Measurements from ENCODE around the gene CMTR1.

Gene CMTR1

DNA sequence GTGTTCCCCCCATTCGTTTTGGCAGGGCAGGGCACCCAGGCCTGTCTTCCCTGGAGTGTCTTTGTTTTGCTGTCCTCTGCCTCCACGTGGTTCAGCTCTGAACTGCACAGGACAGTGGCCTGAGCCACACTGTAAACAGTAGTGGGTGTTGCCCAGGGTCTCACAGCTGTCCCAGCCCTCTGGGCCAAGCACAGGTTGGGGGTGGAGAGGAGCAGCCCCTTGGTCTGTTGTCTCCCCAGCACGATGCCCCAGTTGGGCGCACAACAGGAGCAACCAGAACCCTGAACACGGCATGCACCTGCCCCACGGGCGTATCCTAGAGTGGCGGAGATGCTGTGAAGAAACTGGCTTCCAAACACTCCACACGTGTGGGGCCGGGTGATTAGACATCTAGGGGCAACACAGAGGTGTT is 52.3 kb downstream of the CMTR1 start:
- in situ Hi-C loops (cut with MboI; ENCODE audit: low sequenced_read_pairs, unreplicated experiment) = loop anchor here (10.0 to 25.0 kb wide), 2 partner anchors 90 to 202 kb away; partner anchors contain the start of gene MDGA1
- DNase-seq (ENCODE audit: low spot score) = no peak
- TF ChIP-seq CTCF (IDR thresholded peaks at IDR 0.05; ENCODE audit: borderline replicate concordance, control extremely low read depth, extremely low read depth, insufficient read depth, missing control alignments) = no peak

DNA sequence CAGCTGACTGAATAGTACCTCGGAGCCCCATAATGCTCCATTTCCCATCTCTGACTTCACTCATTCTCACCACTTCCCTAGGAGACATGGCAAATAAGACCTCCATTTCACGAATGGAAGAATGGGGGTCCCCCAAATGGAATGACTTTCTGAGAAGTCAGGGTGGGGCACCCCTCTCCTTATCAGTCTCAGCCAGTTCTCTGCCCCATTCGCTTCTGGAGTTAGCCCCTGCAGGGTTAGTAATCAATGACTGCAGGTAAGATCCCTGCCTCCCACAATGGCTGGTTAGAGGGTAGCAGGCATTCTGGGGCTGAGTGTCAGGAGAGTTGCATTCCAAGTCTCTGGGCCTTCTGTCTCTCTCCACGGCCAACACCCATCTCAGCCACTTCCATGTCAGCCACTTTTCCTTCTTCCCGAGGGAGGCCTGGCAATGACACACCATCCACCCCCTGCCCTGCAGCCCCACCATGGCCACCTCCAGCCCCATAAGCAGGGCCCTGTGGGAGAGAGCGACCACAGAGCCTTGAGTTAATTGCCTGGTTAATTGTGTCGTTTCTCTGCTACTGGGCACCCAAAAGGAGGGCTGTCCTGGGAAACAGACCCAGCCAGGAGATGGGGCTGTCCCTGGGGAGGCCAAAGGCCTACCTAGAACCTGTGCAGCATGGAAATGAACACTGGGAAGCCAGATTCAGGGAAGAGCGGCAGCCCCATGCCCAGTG is 53.3 kb downstream of the CMTR1 start:
- no peak for TF ChIP-seq CTCF (IDR thresholded peaks at IDR 0.05; ENCODE audit: borderline replicate concordance, control extremely low read depth, extremely low read depth, insufficient read depth, missing control alignments)
- DNase-seq (ENCODE audit: low spot score) = no peak
- in situ Hi-C loops (cut with MboI; ENCODE audit: low sequenced_read_pairs, unreplicated experiment) = loop anchor here (10.0 to 25.0 kb wide), 2 partner anchors 89 to 201 kb away; partner anchors contain the start of gene MDGA1

- in situ Hi-C loops (cut with MboI; ENCODE audit: low sequenced_read_pairs, unreplicated experiment) = loop anchor here (10.0 to 25.0 kb wide), 2 partner anchors 87 to 200 kb away; partner anchors contain the start of gene MDGA1
- no peak for DNase-seq (ENCODE audit: low spot score)
- no peak for TF ChIP-seq CTCF (IDR thresholded peaks at IDR 0.05; ENCODE audit: borderline replicate concordance, control extremely low read depth, extremely low read depth, insufficient read depth, missing control alignments)
These were observed 54.8 kb downstream of the CMTR1 start for GRCh38 chr6:37487591-37488380.

GRCh38 chr6:37488476-37488875 is 55.5 kb downstream of the CMTR1 start:
- DNase-seq (ENCODE audit: low spot score) = no peak
- in situ Hi-C loops (cut with MboI; ENCODE audit: low sequenced_read_pairs, unreplicated experiment) = loop anchor here (10.0 to 25.0 kb wide), 2 partner anchors 86 to 199 kb away; partner anchors contain the start of gene MDGA1

GRCh38 chr6:37489697-37490336 is 56.8 kb downstream of the CMTR1 start:
- no peak for TF ChIP-seq CTCF (IDR thresholded peaks at IDR 0.05; ENCODE audit: borderline replicate concordance, control extremely low read depth, extremely low read depth, insufficient read depth, missing control alignments)
- in situ Hi-C loops (cut with MboI; ENCODE audit: low sequenced_read_pairs, unreplicated experiment) = loop anchor here (10.0 to 25.0 kb wide), 2 partner anchors 85 to 197 kb away; partner anchors contain the start of gene MDGA1
- no peak for DNase-seq (ENCODE audit: low spot score)

More at GRCh38 chr6:37488476-37488875, 55.5 kb downstream of the CMTR1 start:
- TF ChIP-seq CTCF (IDR thresholded peaks at IDR 0.05; ENCODE audit: borderline replicate concordance, control extremely low read depth, extremely low read depth, insufficient read depth, missing control alignments) = no peak
